Measurements from ENCODE around the gene RDH12. TPM values are rescaled to one million over a fixed set of nuclear protein-coding genes. Genes with fewer than 3 reads are reported as not detected.
"Not testable (repeated sequence)": the region's sequence is repeated elsewhere in the genome, so short reads cannot be mapped to it uniquely, and the experiment has no call there.

The RDH12 gene
- total RNA-seq (2022) (0.28 TPM in 1 of 2 replicates, not detected in the other), Bru-seq, nascent RNA (percentile 5 among the genes with signal in this experiment), BruChase-seq, experiment 1, labeled RNA remaining after a 2-hour chase (not detected), BruChase-seq, experiment 2, labeled RNA remaining after a 6-hour chase (not detected)
- long read RNA-seq, partial matches to known transcripts: 1 of 1 reads
- long read RNA-seq, other reads (novel, unspliced or antisense): 0 of 1 reads

DNA sequence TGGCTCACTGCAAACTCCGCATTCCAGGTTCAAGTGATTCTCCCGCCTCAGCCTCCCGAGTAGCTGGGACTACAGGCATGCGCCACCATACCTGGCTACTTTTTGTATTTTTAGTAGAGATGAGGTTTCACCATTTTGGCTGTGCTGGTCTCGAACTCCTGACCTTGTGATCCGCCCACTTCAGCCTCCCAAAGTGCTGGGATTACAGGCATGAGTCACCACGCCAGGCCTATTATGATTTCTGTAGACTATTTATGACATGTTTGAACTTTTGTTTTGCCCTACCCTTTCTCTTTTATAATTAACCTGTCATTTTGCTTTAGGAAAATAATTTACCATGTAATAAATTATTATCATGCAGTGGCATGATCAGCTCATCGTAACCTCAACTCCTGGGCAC is at the start of gene RDH12:
Gene RDH12 (plus strand): TSS at position 395 of the 400 bp plus-strand sequence. CDS start 20,757 bp downstream, outside the sequence.
- H3K9me3 ChIP-seq; CTCF ChIA-PET; DNase-seq; H3K27me3 ChIP-seq (replicated peaks; ENCODE audit: control insufficient read depth, insufficient read depth, low read length); H3K4me3 Mint-ChIP-seq (ENCODE audit: unreplicated experiment); H3K36me3 Mint-ChIP-seq (ENCODE audit: insufficient read depth, unreplicated experiment); BruUV-seq (replicated peaks); H3K27me3 Mint-ChIP-seq (ENCODE audit: insufficient read depth, unreplicated experiment); POLR2A ChIA-PET; H3K9me3 Mint-ChIP-seq (ENCODE audit: unreplicated experiment); H3K36me3 ChIP-seq (ENCODE audit: control insufficient read depth, insufficient read depth, low read length); H3K4me1 ChIP-seq; H3K27ac Mint-ChIP-seq (ENCODE audit: unreplicated experiment); H3K4me1 Mint-ChIP-seq (ENCODE audit: low read depth, unreplicated experiment); H3K4me3 ChIP-seq (ENCODE audit: low read depth, low read length): not testable (repeated sequence)
- intact Hi-C loops (cut with micrococcal nuclease; ENCODE audit: unreplicated experiment): loop anchor here (5.0 kb wide), 1 partner anchor 66 kb away; no protein-coding TSS in a partner anchor

- TF ChIP-seq CTCF (IDR thresholded peaks at IDR 0.05; ENCODE audit: insufficient read depth in 1 of 2, low read depth in 1 of 2, low read length in 1 of 2, severe bottlenecking in 1 of 2, unreplicated experiment in 1 of 2): no peak
- Mint-ChIP-seq H3K4me1 (ENCODE audit: low read depth, unreplicated experiment) (no peaks in the 10 kb centered on the region), H3K27me3 (ENCODE audit: insufficient read depth, unreplicated experiment) (no peaks in the 10 kb centered on the region), H3K9me3 (ENCODE audit: unreplicated experiment) (no peaks in the 10 kb centered on the region), H3K36me3 (ENCODE audit: insufficient read depth, unreplicated experiment) (peaks cover 56% of the 10 kb centered on the region), H3K27ac (ENCODE audit: unreplicated experiment) (no peak overlapping the region), H3K4me3 (ENCODE audit: unreplicated experiment) (no peak overlapping the region)
- no peaks in the 10 kb centered on the region for H3K9me3 ChIP-seq
- no TSS peak for BruUV-seq (replicated peaks)
- CTCF ChIA-PET: interaction anchor here (0.6 to 0.9 kb wide), 2 partner anchors 53 to 224 kb away, joined by 4 to 5 read pairs; no protein-coding TSS in a partner anchor
- intact Hi-C loops (cut with micrococcal nuclease; ENCODE audit: unreplicated experiment): no loop called here
- H3K27me3 ChIP-seq (replicated peaks; ENCODE audit: control insufficient read depth, insufficient read depth, low read length): no peaks in the 10 kb centered on the region
- peaks cover 1% of the 10 kb centered on the region; the same call in 1 of the 2 replicates for H3K36me3 ChIP-seq (ENCODE audit: control insufficient read depth, insufficient read depth, low read length)
- 0 out of 2 replicates have a peak, but pooled peaks cover 6% of the 10 kb centered on the region for H3K4me1 ChIP-seq
- no peak overlapping the region for H3K4me3 ChIP-seq (ENCODE audit: low read depth, low read length)
- DNase-seq: no peak
- POLR2A ChIA-PET: no interaction called here
Measured at GRCh38 chr14:67652189-67652588, 49.5 kb upstream of the RDH12 start.

DNA sequence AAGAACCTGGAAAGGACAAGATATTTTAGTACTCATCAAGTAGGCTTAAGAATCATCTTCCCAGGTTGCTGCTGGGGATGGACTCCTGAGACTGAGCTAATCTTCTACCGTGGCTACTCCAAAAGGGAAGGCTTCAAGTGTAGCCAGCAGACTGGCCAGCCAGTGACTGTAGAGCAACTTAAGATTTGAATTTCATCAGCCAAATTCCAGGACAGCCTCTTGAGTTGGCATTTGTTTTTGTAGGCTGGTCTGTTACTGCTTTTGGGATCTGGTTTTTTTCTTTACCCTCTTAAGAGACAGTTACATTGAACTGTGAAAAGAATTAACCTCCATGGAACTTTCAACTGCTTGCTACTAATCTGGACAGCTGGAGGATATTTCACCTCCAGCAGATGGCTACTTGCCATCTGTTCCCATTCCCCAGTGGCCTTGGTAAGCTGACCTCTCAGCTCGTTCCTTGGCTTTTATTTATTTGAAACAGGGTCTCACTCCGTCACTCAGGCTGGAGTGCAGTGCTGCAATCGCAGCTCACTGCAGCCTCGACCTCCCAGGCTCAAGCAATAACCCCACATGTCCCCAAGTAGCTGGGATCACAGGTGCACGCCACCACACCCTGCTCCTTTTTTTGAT is 47.9 kb upstream of the RDH12 start:
- H3K36me3 Mint-ChIP-seq (ENCODE audit: insufficient read depth, unreplicated experiment): peaks cover 59% of the 10 kb centered on the region
- peak in 1 of 2 experiments; percentile 17 for DNase-seq
- no peak overlapping the region for H3K27ac Mint-ChIP-seq (ENCODE audit: unreplicated experiment)
- no peak overlapping the region for H3K4me3 Mint-ChIP-seq (ENCODE audit: unreplicated experiment)
- H3K4me1 ChIP-seq: 0 out of 2 replicates have a peak, but pooled peaks cover 2% of the 10 kb centered on the region
- TF ChIP-seq CTCF (IDR thresholded peaks at IDR 0.05; ENCODE audit: insufficient read depth in 1 of 2, low read depth in 1 of 2, low read length in 1 of 2, severe bottlenecking in 1 of 2, unreplicated experiment in 1 of 2): no peak
- peaks cover 1% of the 10 kb centered on the region; the same call in 1 of the 2 replicates for H3K36me3 ChIP-seq (ENCODE audit: control insufficient read depth, insufficient read depth, low read length)
- no peaks in the 10 kb centered on the region for H3K9me3 Mint-ChIP-seq (ENCODE audit: unreplicated experiment)
- no peaks in the 10 kb centered on the region for H3K27me3 Mint-ChIP-seq (ENCODE audit: insufficient read depth, unreplicated experiment)
- ChIA-PET POLR2A (no interaction called here), CTCF (interaction anchor here (0.5 to 1.4 kb wide), 2 partner anchors 13 to 34 kb away, joined by 3 read pairs; partner anchors contain the start of gene ARG2)
- no TSS peak for BruUV-seq (replicated peaks)
- intact Hi-C loops (cut with micrococcal nuclease; ENCODE audit: unreplicated experiment): no loop called here
- H3K4me3 ChIP-seq (ENCODE audit: low read depth, low read length): no peak overlapping the region
- H3K27me3 ChIP-seq (replicated peaks; ENCODE audit: control insufficient read depth, insufficient read depth, low read length): no peaks in the 10 kb centered on the region
- H3K9me3 ChIP-seq: no peaks in the 10 kb centered on the region
- no peaks in the 10 kb centered on the region for H3K4me1 Mint-ChIP-seq (ENCODE audit: low read depth, unreplicated experiment)
